Nephron progenitor cell (in vitro differentiated cells): ENCODE results near the gene CLIC3.

Experiments
- DNase-seq: peaks from one replicate; pipeline ENCODE4 v3.0.0; 2021
- H3K27ac Mint-ChIP-seq: 2 replicates; pipeline ENCODE4 v1.8.0; 2021; ENCODE audit warnings: mild to moderate bottlenecking, moderate library complexity, mixed read lengths
- H3K27me3 Mint-ChIP-seq: 2 replicates; pipeline ENCODE4 v1.8.0; 2021; ENCODE audit warnings: mild to moderate bottlenecking, low read depth, mixed read lengths; ENCODE audit not compliant: poor library complexity
- H3K36me3 Mint-ChIP-seq: 2 replicates; pipeline ENCODE4 v1.8.0; 2021; ENCODE audit warnings: low read depth, mixed read lengths
- H3K4me1 Mint-ChIP-seq: 2 replicates; pipeline ENCODE4 v1.8.0; 2021; ENCODE audit warnings: mixed read lengths
- H3K4me3 Mint-ChIP-seq: 2 replicates; pipeline ENCODE4 v1.8.0; 2021; ENCODE audit warnings: mild to moderate bottlenecking, moderate library complexity, mixed read lengths
- H3K9me3 Mint-ChIP-seq: 2 replicates; pipeline ENCODE4 v1.8.0; 2021; ENCODE audit warnings: mild to moderate bottlenecking, moderate library complexity, mixed read lengths
- CTCF ChIP-seq: fragments of 200-600 bp; sonication (generic); IDR thresholded peaks from 2 replicates; pipeline ENCODE4 v1.5.0; 2021; ENCODE audit warnings: antibody characterized with exemption

CLIC3 gene

GRCh38 chr9:136951541-136952320 is 44.6 kb downstream of the CLIC3 start, which contains the start of gene LCN12:
LCN12 (plus strand) TSS chr9:136952273; CDS start chr9:136952328, 55 bp downstream.
- no peak within 1 kb of the TSS for H3K27ac Mint-ChIP-seq
- no peak for TF ChIP-seq CTCF
- peaks cover 30% of the 10 kb centered on the region for H3K27me3 Mint-ChIP-seq
- H3K4me1 Mint-ChIP-seq: no peaks in the 10 kb centered on the region
- DNase-seq: peak; percentile 2
- H3K4me3 Mint-ChIP-seq: no peak within 1 kb of the TSS
- peaks cover 7% of the 10 kb centered on the region for H3K9me3 Mint-ChIP-seq
- no peaks in the 10 kb centered on the region for H3K36me3 Mint-ChIP-seq

GRCh38 chr9:136950656-136951276 is 45.6 kb downstream of the CLIC3 start:
- H3K4me1 Mint-ChIP-seq: no peaks in the 10 kb centered on the region
- peak overlapping the region; percentile 76 for H3K4me3 Mint-ChIP-seq
- DNase-seq: no peak
- peaks cover 24% of the 10 kb centered on the region for H3K27me3 Mint-ChIP-seq
- H3K27ac Mint-ChIP-seq: no peak overlapping the region
- H3K36me3 Mint-ChIP-seq: no peaks in the 10 kb centered on the region
- no peaks in the 10 kb centered on the region for H3K9me3 Mint-ChIP-seq
- no peak for TF ChIP-seq CTCF

- Mint-ChIP-seq H3K27me3 (peaks cover 17% of the 10 kb centered on the region), H3K27ac (no peak overlapping the region), H3K4me3 (peak overlapping the region; percentile 76), H3K9me3 (no peaks in the 10 kb centered on the region), H3K36me3 (no peaks in the 10 kb centered on the region), H3K4me1 (no peaks in the 10 kb centered on the region)
- peak; percentile 97 for DNase-seq
- TF ChIP-seq CTCF: no peak
Observed at GRCh38 chr9:136949817-136950655, 46.3 kb downstream of the CLIC3 start.

- peaks cover 4% of the 10 kb centered on the region for H3K4me1 Mint-ChIP-seq
- DNase-seq: no peak
- H3K36me3 Mint-ChIP-seq: no peaks in the 10 kb centered on the region
- H3K27me3 Mint-ChIP-seq: peaks cover 13% of the 10 kb centered on the region
- no peak overlapping the region for H3K27ac Mint-ChIP-seq
- H3K4me3 Mint-ChIP-seq: peak overlapping the region; percentile 72
- H3K9me3 Mint-ChIP-seq: no peaks in the 10 kb centered on the region
- TF ChIP-seq CTCF: no peak
Observed at GRCh38 chr9:136949239-136949816, 47.0 kb downstream of the CLIC3 start.

- peak; percentile 52 for TF ChIP-seq CTCF
Observed at GRCh38 chr9:136947955-136948510, 48.3 kb downstream of the CLIC3 start.

More at GRCh38 chr9:136947955-136948510, 48.3 kb downstream of the CLIC3 start:
- Mint-ChIP-seq H3K36me3 (no peaks in the 10 kb centered on the region), H3K9me3 (no peaks in the 10 kb centered on the region), H3K4me3 (peak overlapping the region; percentile 69), H3K27ac (no peak overlapping the region), H3K4me1 (peaks cover 4% of the 10 kb centered on the region), H3K27me3 (peaks cover 13% of the 10 kb centered on the region)
- DNase-seq: peak; percentile 73
